ENCODE data around the gene MICALL1.

DNA sequence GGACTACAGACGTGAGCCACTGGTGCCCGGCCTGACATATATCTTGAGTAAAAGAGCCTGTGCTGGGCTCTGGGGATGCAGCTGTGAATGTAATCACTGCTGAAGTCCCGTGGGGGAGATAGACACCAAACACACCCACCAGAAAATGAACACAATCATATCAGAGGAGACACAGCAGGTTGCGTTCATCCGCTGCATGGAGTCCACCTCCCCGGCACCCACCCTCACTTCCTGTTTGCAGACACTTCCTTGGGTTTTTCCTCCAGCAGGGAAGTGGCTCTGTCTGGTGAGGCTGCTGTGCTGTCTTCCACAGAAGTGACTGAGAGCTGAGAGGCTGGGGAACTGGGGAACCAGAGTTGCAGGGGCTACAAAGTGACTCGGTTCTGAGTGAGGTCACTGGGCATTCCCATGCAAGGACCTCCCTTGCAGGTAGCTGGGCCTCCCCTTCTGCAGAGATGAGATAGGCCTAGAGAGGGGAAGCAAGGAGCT lies 7.2 kb downstream of the MICALL1 start:
- TF ChIP-seq, protein P1, sequence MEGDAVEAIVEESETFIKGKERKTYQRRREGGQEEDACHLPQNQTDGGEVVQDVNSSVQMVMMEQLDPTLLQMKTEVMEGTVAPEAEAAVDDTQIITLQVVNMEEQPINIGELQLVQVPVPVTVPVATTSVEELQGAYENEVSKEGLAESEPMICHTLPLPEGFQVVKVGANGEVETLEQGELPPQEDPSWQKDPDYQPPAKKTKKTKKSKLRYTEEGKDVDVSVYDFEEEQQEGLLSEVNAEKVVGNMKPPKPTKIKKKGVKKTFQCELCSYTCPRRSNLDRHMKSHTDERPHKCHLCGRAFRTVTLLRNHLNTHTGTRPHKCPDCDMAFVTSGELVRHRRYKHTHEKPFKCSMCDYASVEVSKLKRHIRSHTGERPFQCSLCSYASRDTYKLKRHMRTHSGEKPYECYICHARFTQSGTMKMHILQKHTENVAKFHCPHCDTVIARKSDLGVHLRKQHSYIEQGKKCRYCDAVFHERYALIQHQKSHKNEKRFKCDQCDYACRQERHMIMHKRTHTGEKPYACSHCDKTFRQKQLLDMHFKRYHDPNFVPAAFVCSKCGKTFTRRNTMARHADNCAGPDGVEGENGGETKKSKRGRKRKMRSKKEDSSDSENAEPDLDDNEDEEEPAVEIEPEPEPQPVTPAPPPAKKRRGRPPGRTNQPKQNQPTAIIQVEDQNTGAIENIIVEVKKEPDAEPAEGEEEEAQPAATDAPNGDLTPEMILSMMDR (conservative IDR thresholded peaks at IDR 0.05; ENCODE audit: low read length): no peak
- TF ChIP-seq EZH2phosphoT487 (IDR thresholded peaks at IDR 0.05; ENCODE audit: borderline replicate concordance, low read depth, low read length): no peak

All from OCI-LY7 (cell line).